ENCODE results near the gene PLB1.

The PLB1 gene

GRCh38 chr2:28603821-28604220 is 108.0 kb downstream of the PLB1 start:
- H3K4me3 ChIP-seq (replicated peaks in 1 of 2; ENCODE audit: low read depth in 2 of 2, low read length in 2 of 2), result no peak overlapping the region
- no peak for DNase-seq (ENCODE audit: low read depth in 2 of 2)
- no peak for TF ChIP-seq CTCF (IDR thresholded peaks at IDR 0.05; ENCODE audit: low read depth, low read length)

- DNase-seq (ENCODE audit: low read depth in 2 of 2), result no peak
- H3K4me3 ChIP-seq (replicated peaks in 1 of 2; ENCODE audit: low read depth in 2 of 2, low read length in 2 of 2), result no peak overlapping the region
- no peak for TF ChIP-seq CTCF (IDR thresholded peaks at IDR 0.05; ENCODE audit: low read depth, low read length)
Measured at GRCh38 chr2:28604284-28604843, 108.5 kb downstream of the PLB1 start.

- TF ChIP-seq CTCF (IDR thresholded peaks at IDR 0.05; ENCODE audit: low read depth, low read length), result no peak
- no peak for DNase-seq (ENCODE audit: low read depth in 2 of 2)
- no peak overlapping the region for H3K4me3 ChIP-seq (replicated peaks in 1 of 2; ENCODE audit: low read depth in 2 of 2, low read length in 2 of 2)
Measured at GRCh38 chr2:28606986-28607441, 111.2 kb downstream of the PLB1 start.

GRCh38 chr2:28607730-28608499 is 112.1 kb downstream of the PLB1 start:
- no peak for DNase-seq (ENCODE audit: low read depth in 2 of 2)
- no peak overlapping the region for H3K4me3 ChIP-seq (replicated peaks in 1 of 2; ENCODE audit: low read depth in 2 of 2, low read length in 2 of 2)
- no peak for TF ChIP-seq CTCF (IDR thresholded peaks at IDR 0.05; ENCODE audit: low read depth, low read length)

- no peak overlapping the region for H3K4me3 ChIP-seq (replicated peaks in 1 of 2; ENCODE audit: low read depth in 2 of 2, low read length in 2 of 2)
- TF ChIP-seq CTCF (IDR thresholded peaks at IDR 0.05; ENCODE audit: low read depth, low read length), result no peak
- peak in 1 of 2 donors; percentile 49 for DNase-seq (ENCODE audit: low read depth in 2 of 2)
Measured at GRCh38 chr2:28608500-28609424, 112.9 kb downstream of the PLB1 start.

- peak; percentile 71 to 92 for DNase-seq (ENCODE audit: low read depth in 2 of 2)
- no peak overlapping the region for H3K4me3 ChIP-seq (replicated peaks in 1 of 2; ENCODE audit: low read depth in 2 of 2, low read length in 2 of 2)
- no peak for TF ChIP-seq CTCF (IDR thresholded peaks at IDR 0.05; ENCODE audit: low read depth, low read length)
Measured at GRCh38 chr2:28610583-28611201, 114.8 kb downstream of the PLB1 start.
